Activated CD4-positive, alpha-beta T cell treated with anti-CD3 and anti-CD28 coated beads for 4 hours (primary cell): ENCODE data around the gene SYPL1.
"Not testable (repeated sequence)": the region's sequence is repeated elsewhere in the genome, so short reads cannot be mapped to it uniquely, and the experiment has no call there.

ENCODE experiments used
- DNase-seq, 2 donors: peaks; one replicate each; pipeline ENCODE4 v3.0.0-alpha.2; 2020

Gene SYPL1

GRCh38 chr7:106112118-106112971 lies at the start of gene SYPL1:
TSS of gene SYPL1 (minus strand) at chr7:106112312. CDS start at chr7:106112208, 104 bp downstream.
- DNase-seq: peak; percentile 90 to 93

- no peak for DNase-seq
Observed at GRCh38 chr7:106155027-106155426, 42.9 kb upstream of the SYPL1 start.

- peak; percentile 66 to 75 for DNase-seq
Observed at GRCh38 chr7:106153891-106154449, 41.9 kb upstream of the SYPL1 start.

- no peak for DNase-seq
Observed at GRCh38 chr7:106152313-106152665, 40.2 kb upstream of the SYPL1 start.

- no peak for DNase-seq
Observed at GRCh38 chr7:106151459-106152312, 39.6 kb upstream of the SYPL1 start.

GRCh38 chr7:106143711-106144337 lies 31.7 kb upstream of the SYPL1 start:
- DNase-seq: no peak

- DNase-seq: no peak
Observed at GRCh38 chr7:106142136-106142535, 30.0 kb upstream of the SYPL1 start.

- no peak for DNase-seq
Observed at GRCh38 chr7:106140406-106141173, 28.5 kb upstream of the SYPL1 start.

- no peak for DNase-seq
Observed at GRCh38 chr7:106139265-106140251, 27.4 kb upstream of the SYPL1 start.

GRCh38 chr7:106138776-106139175 lies 26.7 kb upstream of the SYPL1 start:
- DNase-seq: no peak

- not testable (repeated sequence) for DNase-seq
Observed at GRCh38 chr7:106138181-106138580, 26.1 kb upstream of the SYPL1 start.

GRCh38 chr7:106134241-106134640 lies 22.1 kb upstream of the SYPL1 start:
- no peak for DNase-seq

GRCh38 chr7:106129291-106129690 lies 17.2 kb upstream of the SYPL1 start:
- DNase-seq: no peak

GRCh38 chr7:106128836-106129235 lies 16.7 kb upstream of the SYPL1 start:
- DNase-seq: no peak

GRCh38 chr7:106127984-106128780 lies 16.1 kb upstream of the SYPL1 start:
- DNase-seq: no peak

GRCh38 chr7:106126170-106126938 lies 14.2 kb upstream of the SYPL1 start:
- peak; percentile 66 to 70 for DNase-seq

- no peak for DNase-seq
Observed at GRCh38 chr7:106125417-106125816, 13.3 kb upstream of the SYPL1 start.

GRCh38 chr7:106124186-106124585 lies 12.1 kb upstream of the SYPL1 start:
- DNase-seq: no peak

GRCh38 chr7:106122713-106123112 lies 10.6 kb upstream of the SYPL1 start:
- DNase-seq: no peak
